CD4-positive, alpha-beta T cell (primary cell): ENCODE measurements around the gene KHK. TPM values are rescaled to one million over a fixed set of nuclear protein-coding genes. Genes with fewer than 3 reads are reported as not detected.

Experiments
- ATAC-seq: fragments of 200-7000 bp; cut with Tn5 transposase; one replicate; pipeline ENCODE4 v1.10.0; 2022; ENCODE audit warnings: mild to moderate bottlenecking; ENCODE audit not compliant: poor library complexity
- CTCF ChIA-PET: fragments of 350-600 bp; sonication (Branson Sonifier 250); formaldehyde crosslinking; loops from one replicate; lab custom pipeline; 2021; ENCODE audit warnings: antibody characterized with exemption, inconsistent platforms; lab: Charles Lee
- POLR2A ChIA-PET: fragments of 350-600 bp; sonication (Branson Sonifier 250); formaldehyde crosslinking; loops from one replicate; lab custom pipeline; 2021; ENCODE audit warnings: antibody characterized with exemption, inconsistent platforms; lab: Charles Lee
- DNase-seq, 14 experiments: peaks; one replicate each; pipeline ENCODE4 v3.0.0-alpha.2; 2013 to 2020; ENCODE audit warnings: mixed read lengths in 2 of 14
- H3K27ac ChIP-seq, 2 donors: one replicate each; pipeline versions ENCODE4 v1.5.1 to v1.7.0; 2013; ENCODE audit warnings: low read length in 2 of 2, low read depth in 1 of 2, mild to moderate bottlenecking in 1 of 2
- H3K27me3 ChIP-seq, 2 experiments: 1 replicate in 1 of 2; 2 replicates in 1 of 2; pipeline versions ENCODE4 v1.6.1 to v1.7.0; 2013; ENCODE audit warnings: low read length in 2 of 2, control low read depth in 1 of 2, mild to moderate bottlenecking in 1 of 2, moderate library complexity in 1 of 2; ENCODE audit not compliant: insufficient read depth in 2 of 2, control insufficient read depth in 1 of 2
- H3K36me3 ChIP-seq: one replicate; pipeline ENCODE4 v1.6.1; 2013; ENCODE audit warnings: low read length, control low read depth; ENCODE audit not compliant: insufficient read depth
- H3K4me1 ChIP-seq: one replicate; pipeline ENCODE4 v1.6.1; 2013; ENCODE audit warnings: low read length, control low read depth; ENCODE audit not compliant: insufficient read depth
- H3K4me3 ChIP-seq: one replicate; pipeline ENCODE4 v1.5.1; 2013; ENCODE audit warnings: mild to moderate bottlenecking, low read length, moderate library complexity
- H3K9me3 ChIP-seq, 2 experiments: 1 replicate in 1 of 2; 2 replicates in 1 of 2; pipeline versions ENCODE4 v1.6.1 to v1.7.0; 2013; ENCODE audit warnings: low read length in 2 of 2, mild to moderate bottlenecking in 2 of 2, control low read depth in 1 of 2, moderate library complexity in 1 of 2; ENCODE audit not compliant: control insufficient read depth in 1 of 2, insufficient read depth in 1 of 2
- H3K27ac Mint-ChIP-seq: one replicate; pipeline ENCODE4 v1.8.0; 2020; ENCODE audit warnings: mixed read lengths
- H3K27me3 Mint-ChIP-seq: one replicate; pipeline ENCODE4 v1.8.0; 2021; ENCODE audit warnings: mixed read lengths
- H3K36me3 Mint-ChIP-seq: one replicate; pipeline ENCODE4 v1.8.0; 2021; ENCODE audit warnings: low read depth, mixed read lengths
- H3K4me1 Mint-ChIP-seq: one replicate; pipeline ENCODE4 v1.8.0; 2021; ENCODE audit warnings: low read depth, mixed read lengths
- H3K4me3 Mint-ChIP-seq: one replicate; pipeline ENCODE4 v1.8.0; 2020; ENCODE audit warnings: mild to moderate bottlenecking, mixed read lengths
- H3K9me3 Mint-ChIP-seq: one replicate; pipeline ENCODE4 v1.8.0; 2020; ENCODE audit warnings: mixed read lengths
- CTCF ChIP-seq: fragments of 200-600 bp; IDR thresholded peaks from one replicate; pipeline ENCODE4 v1.8.0; 2022; ENCODE audit warnings: antibody characterized with exemption, mild to moderate bottlenecking
- intact Hi-C, 2 experiments: fragments of 100-400 bp; cut with DNase I in 1 of 2; cut with micrococcal nuclease in 1 of 2; formaldehyde crosslinking; loops; one replicate each; pipeline versions ENCODE4 v1.15.1 to v1.9.0; 2023 to 2025; cut with DNase I, micrococcal nuclease
- total RNA-seq, 174 experiments: library from RNA in 2 of 174; stranded (reverse) in 2 of 174; gene quantifications; one replicate each; pipeline ENCODE4 v1.2.3 and lab custom pipeline; 2021 to 2026

Gene KHK
- total RNA-seq, 2 experiments from 2014 or later = 4.7 TPM

- Histone ChIP-seq H3K36me3 (peaks cover 31% of the 10 kb centered on the region), H3K4me1 (peaks cover 2% of the 10 kb centered on the region), H3K4me3 (no peak overlapping the region), H3K27me3 (no peaks in the 10 kb centered on the region), H3K27ac (no peak overlapping the region), H3K9me3 (no peaks in the 10 kb centered on the region)
- TF ChIP-seq CTCF = no peak
- ATAC-seq (no peak), DNase-seq (no peak)
- Mint-ChIP-seq H3K4me3 (no peak overlapping the region), H3K9me3 (no peaks in the 10 kb centered on the region), H3K36me3 (peaks cover 38% of the 10 kb centered on the region), H3K4me1 (peaks cover 4% of the 10 kb centered on the region), H3K27me3 (no peaks in the 10 kb centered on the region), H3K27ac (no peak overlapping the region)
- POLR2A ChIA-PET = interaction anchor here (13.4 kb wide), 1 partner anchor 13 kb away, joined by 301 read pairs; the partner anchor contains the start of gene OST4
- intact Hi-C loops = no loop called here
- CTCF ChIA-PET = no interaction called here
These were observed 29.4 kb upstream of the KHK start for GRCh38 chr2:27057184-27057583.

- no peaks in the 10 kb centered on the region for H3K27me3 Mint-ChIP-seq
- Histone ChIP-seq H3K27ac (no peak overlapping the region), H3K36me3 (peaks cover 31% of the 10 kb centered on the region), H3K9me3 (no peaks in the 10 kb centered on the region), H3K4me1 (no peaks in the 10 kb centered on the region), H3K4me3 (no peak overlapping the region), H3K27me3 (no peaks in the 10 kb centered on the region)
- POLR2A ChIA-PET = interaction anchor here (13.4 kb wide), 1 partner anchor 12 kb away, joined by 301 read pairs; the partner anchor contains the start of gene OST4
- peaks cover 47% of the 10 kb centered on the region for H3K36me3 Mint-ChIP-seq
- H3K4me1 Mint-ChIP-seq = peaks cover 7% of the 10 kb centered on the region
- H3K27ac Mint-ChIP-seq = no peak overlapping the region
- no peak overlapping the region for H3K4me3 Mint-ChIP-seq
- CTCF ChIA-PET = interaction anchor here (0.6 to 1.9 kb wide), 3 partner anchors 29 to 150 kb away, joined by 3 to 5 read pairs (median 4); partner anchors contain the start of gene KHK
- H3K9me3 Mint-ChIP-seq = no peaks in the 10 kb centered on the region
- DNase-seq (no peak), ATAC-seq (no peak)
- intact Hi-C loops = no loop called here
- TF ChIP-seq CTCF = no peak
These were observed 28.4 kb upstream of the KHK start for GRCh38 chr2:27058210-27058609.

GRCh38 chr2:27059141-27059820, 27.3 kb upstream of the KHK start:
- Mint-ChIP-seq H3K36me3 (peaks cover 50% of the 10 kb centered on the region), H3K9me3 (no peaks in the 10 kb centered on the region)
- peaks cover 34% of the 10 kb centered on the region for H3K36me3 ChIP-seq

More at GRCh38 chr2:27059141-27059820, 27.3 kb upstream of the KHK start:
- no peak for TF ChIP-seq CTCF
- intact Hi-C loops = no loop called here
- no peak for ATAC-seq
- H3K4me3 Mint-ChIP-seq = no peak overlapping the region
- ChIA-PET CTCF (interaction anchor here (1.9 kb wide), 1 partner anchor 28 kb away, joined by 4 read pairs; the partner anchor contains the start of gene KHK), POLR2A (interaction anchor here (1.0 to 13.4 kb wide), 3 partner anchors 8 to 13 kb away, joined by 5 to 301 read pairs (median 26); partner anchors contain the start of genes AGBL5 and OST4)
- H3K4me1 Mint-ChIP-seq = peaks cover 7% of the 10 kb centered on the region
- Histone ChIP-seq H3K4me1 (no peaks in the 10 kb centered on the region), H3K4me3 (no peak overlapping the region), H3K9me3 (no peaks in the 10 kb centered on the region), H3K27me3 (no peaks in the 10 kb centered on the region), H3K27ac (no peak overlapping the region)
- no peak overlapping the region for H3K27ac Mint-ChIP-seq
- no peaks in the 10 kb centered on the region for H3K27me3 Mint-ChIP-seq
- DNase-seq = no peak
